HepG2 (cell line): ENCODE data around the gene PI3. TPM values are rescaled to one million over a fixed set of nuclear protein-coding genes. Genes with fewer than 3 reads are reported as not detected.

ENCODE experiments used
- ATAC-seq: fragments of 200-7000 bp; cut with Tn5 transposase; 3 replicates; pipeline ENCODE4 v1.9.1; 2020; ENCODE audit warnings: mild to moderate bottlenecking, moderate library complexity
- BruUV-seq: library from RNA; stranded (reverse); fragments of 400-500 nt; replicated peaks from 2 replicates; lab custom pipeline; 2021; lab: Mats Ljungman, UMichigan
- CTCF ChIA-PET: fragments of 300-600 bp; formaldehyde crosslinking; extraction: SDS; loops from one replicate; lab custom pipeline; 2021; ENCODE audit warnings: low total read pairs, inconsistent platforms, low intra/inter-chr PET ratio; lab: Yijun Ruan, JAX
- POLR2A ChIA-PET: fragments of 350-600 bp; sonication (Branson Sonifier 250); formaldehyde crosslinking; loops from one replicate; lab custom pipeline; 2020; ENCODE audit warnings: antibody characterized with exemption, inconsistent platforms; lab: Yijun Ruan, JAX
- DNase-seq: peaks from one replicate; pipeline ENCODE4 v3.0.0-alpha.2; 2015; ENCODE audit warnings: low spot score
- FAIRE-seq: peaks from 3 replicates; lab custom pipeline; 2011; peaks lifted over from hg19 to GRCh38; lab: Jason Lieb, UNC
- H2AFZ ChIP-seq: one replicate; pipeline ENCODE4 v1.6.1; 2011; ENCODE audit warnings: low read length, inconsistent platforms
- H3K27ac ChIP-seq: fragments of 300-600 bp; 3 replicates; pipeline ENCODE4 v1.8.0; 2011; ENCODE audit warnings: mixed run types, mild to moderate bottlenecking, mixed read lengths, low read length, inconsistent platforms; ENCODE audit not compliant: insufficient read depth; ENCODE audit errors: extremely low read length
- H3K27me3 ChIP-seq, 2 experiments: fragments of 200-600 bp in 1 of 2; 2 replicates in 1 of 2; 3 replicates in 1 of 2; pipeline versions ENCODE4 v1.6.0 to v1.8.0; 2011; ENCODE audit warnings: low read length in 2 of 2, mild to moderate bottlenecking in 2 of 2, moderate library complexity in 2 of 2, inconsistent platforms in 1 of 2; ENCODE audit not compliant: insufficient read depth in 2 of 2, control insufficient read depth in 1 of 2
- H3K36me3 ChIP-seq, 2 experiments: fragments of 200-600 bp in 1 of 2; replicated peaks in 1 of 2; 2 replicates in 1 of 2; 3 replicates in 1 of 2; pipeline versions ENCODE4 v1.5.1 to v1.8.0; 2011; ENCODE audit warnings: low read length in 2 of 2, inconsistent platforms in 1 of 2; ENCODE audit not compliant: insufficient read depth in 2 of 2, control insufficient read depth in 1 of 2
- H3K4me1 ChIP-seq: 2 replicates; pipeline ENCODE4 v1.5.1; 2012; ENCODE audit warnings: low read length, inconsistent platforms; ENCODE audit not compliant: insufficient read depth
- H3K4me2 ChIP-seq: 2 replicates; pipeline ENCODE4 v1.6.0; 2011; ENCODE audit warnings: low read depth, low read length, inconsistent platforms
- H3K4me3 ChIP-seq, 3 experiments: fragments of 200-600 bp in 1 of 3; sonication (generic), shearing (Covaris generic) in 1 of 3; replicated peaks in 1 of 3; 2 replicates each; pipeline ENCODE4 v1.5.1; 2011 to 2016; ENCODE audit warnings: low read length in 3 of 3, inconsistent platforms in 2 of 3, low read depth in 2 of 3, mild to moderate bottlenecking in 2 of 3, control low read depth in 1 of 3, mixed read lengths in 1 of 3; ENCODE audit not compliant: insufficient read depth in 1 of 3
- H3K79me2 ChIP-seq: one replicate; pipeline ENCODE4 v1.6.1; 2011; ENCODE audit warnings: low read length, inconsistent platforms; ENCODE audit not compliant: insufficient read depth
- H3K9ac ChIP-seq: 2 replicates; pipeline ENCODE4 v1.6.0; 2011; ENCODE audit warnings: mild to moderate bottlenecking, low read depth, low read length, inconsistent platforms; ENCODE audit not compliant: insufficient read depth
- H3K9me3 ChIP-seq: 2 replicates; pipeline ENCODE4 v1.5.1; 2012; ENCODE audit warnings: mild to moderate bottlenecking, low read length
- H4K20me1 ChIP-seq: 2 replicates; pipeline ENCODE4 v1.6.0; 2011; ENCODE audit warnings: inconsistent platforms, mild to moderate bottlenecking, low read length, moderate library complexity; ENCODE audit not compliant: insufficient read depth
- FOXA3 ChIP-seq: IDR thresholded peaks from 2 replicates; pipeline ENCODE4 v1.6.1; 2016; ENCODE audit warnings: missing genetic modification reagents, missing compliant biosample characterization
- ISX ChIP-seq: sonication (generic); formaldehyde crosslinking; conservative IDR thresholded peaks from 2 replicates; pipeline ENCODE4 v1.5.0; 2020; ENCODE audit warnings: missing genetic modification reagents
- REXO4 ChIP-seq: sonication (generic); formaldehyde crosslinking; IDR thresholded peaks from 2 replicates; pipeline ENCODE4 v1.8.0; 2022; ENCODE audit warnings: missing genetic modification reagents, mild to moderate bottlenecking, borderline replicate concordance
- WGBS: methylation state at CpG from one replicate; pipeline ENCODE4 v1.1.6; 2017; ENCODE audit warnings: low lambda C conversion rate; 5-methylcytosine and 5-hydroxymethylcytosine counted together
- in situ Hi-C: cut with HindIII; loops from 2 replicates; pipeline ENCODE4 v1.10.0; 2017; ENCODE audit warnings: low pct_unique_long_range_greater_than_20kb; ENCODE audit not compliant: extremely low pct_ligation_motif_present
- intact Hi-C: fragments of 100-400 bp; cut with micrococcal nuclease; formaldehyde crosslinking; loops from one replicate; pipeline ENCODE4 v1.10.0; 2022; ENCODE audit not compliant: unreplicated experiment
- polyA plus RNA-seq, 8 experiments: library from polyadenylated mRNA; depleted of rRNA in 3 of 8; stranded (reverse) in 7 of 8; unstranded in 1 of 8; fragments of >200 nt; fragmentation: Illumina TruSeq in 4 of 8; extraction: Trizol in 4 of 8; gene quantifications; 2 replicates each; pipeline versions ENCODE4 v1.2.1 to v1.2.3, GENCODE V29; 2011 to 2016; ENCODE audit warnings: low read depth in 4 of 8, missing spikeins in 1 of 8, mixed read lengths in 1 of 8; ENCODE audit not compliant: insufficient read depth in 1 of 8
- total RNA-seq, 5 experiments: library from RNA; depleted of rRNA; stranded (reverse); fragments of >200 nt; fragmentation: Illumina TruSeq; extraction: Trizol; gene quantifications; 2 replicates each; pipeline ENCODE4 v1.2.3, GENCODE V29; 2016; ENCODE audit warnings: low read depth in 1 of 5
- TF ChIP-seq, protein P1 (sequence below): sonication (generic); formaldehyde crosslinking; IDR thresholded peaks from 2 replicates; pipeline ENCODE4 v1.4.0; 2020; ENCODE audit warnings: missing genetic modification reagents, low read depth, mild to moderate bottlenecking, borderline replicate concordance
- TF ChIP-seq, protein P2 (sequence below): sonication (generic); formaldehyde crosslinking; IDR thresholded peaks from 2 replicates; pipeline ENCODE4 v1.5.0; 2020; ENCODE audit warnings: mild to moderate bottlenecking, missing genetic modification reagents, borderline replicate concordance
- TF ChIP-seq, protein P3 (sequence below): IDR thresholded peaks from 2 replicates; pipeline ENCODE4 v1.6.1; 2012; ENCODE audit warnings: low read depth, low read length, improper control_type of control experiment

PI3 gene
- total and polyA plus RNA-seq, 2 of the 13 experiments (the other 11 are each of a cell fraction or from before 2014, with no cell fraction given): 0.22 TPM; not detected in 1

DNA sequence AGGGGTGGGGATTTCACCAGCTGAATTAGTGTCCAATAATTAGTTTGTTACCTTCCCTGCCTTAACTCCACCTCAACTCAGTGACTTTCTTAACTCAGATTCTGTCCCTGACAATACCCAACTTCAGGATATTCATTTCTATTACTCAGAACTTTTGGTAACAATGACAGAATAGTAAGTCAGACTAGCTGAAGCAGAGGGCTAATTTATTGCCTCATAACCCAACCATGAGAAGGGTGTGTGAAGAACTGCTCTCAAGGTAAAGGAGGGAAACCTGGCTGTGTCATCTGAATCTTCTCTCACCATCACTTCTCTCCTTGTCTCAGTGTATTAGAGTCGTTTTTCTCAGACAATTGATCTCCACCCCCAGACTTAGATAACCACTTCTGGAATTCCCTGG is 1.2 kb upstream of the PI3 start:
- no TSS peak for BruUV-seq
- no peak for ATAC-seq
- H3K4me1 ChIP-seq: peaks cover 10% of the 10 kb centered on the region
- no peaks in the 10 kb centered on the region for H3K9me3 ChIP-seq
- FAIRE-seq: no peak
- no peaks in the 10 kb centered on the region for H3K36me3 ChIP-seq
- H3K4me3 ChIP-seq: no peak overlapping the region
- H3K27me3 ChIP-seq: peaks cover 0 to 11% of the 10 kb centered on the region in 2 experiments; a peak in 1 of 5 replicates
- intact Hi-C loops (no loop called here), in situ Hi-C loops (no loop called here)
- TF ChIP-seq ISX (CRISPR knock-in tag) (no peak), REXO4 (CRISPR knock-in tag) (no peak), FOXA3 (CRISPR knock-in tag) (no peak)
- TF ChIP-seq, protein P1, sequence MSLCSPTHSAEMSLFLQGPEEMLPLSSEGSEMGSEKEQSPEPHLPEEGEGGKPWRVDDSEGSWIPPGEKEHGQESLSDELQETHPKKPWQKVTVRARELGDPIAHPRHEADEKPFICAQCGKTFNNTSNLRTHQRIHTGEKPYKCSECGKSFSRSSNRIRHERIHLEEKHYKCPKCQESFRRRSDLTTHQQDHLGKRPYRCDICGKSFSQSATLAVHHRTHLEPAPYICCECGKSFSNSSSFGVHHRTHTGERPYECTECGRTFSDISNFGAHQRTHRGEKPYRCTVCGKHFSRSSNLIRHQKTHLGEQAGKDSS (CRISPR knock-in tag): no peak
- TF ChIP-seq, protein P2, sequence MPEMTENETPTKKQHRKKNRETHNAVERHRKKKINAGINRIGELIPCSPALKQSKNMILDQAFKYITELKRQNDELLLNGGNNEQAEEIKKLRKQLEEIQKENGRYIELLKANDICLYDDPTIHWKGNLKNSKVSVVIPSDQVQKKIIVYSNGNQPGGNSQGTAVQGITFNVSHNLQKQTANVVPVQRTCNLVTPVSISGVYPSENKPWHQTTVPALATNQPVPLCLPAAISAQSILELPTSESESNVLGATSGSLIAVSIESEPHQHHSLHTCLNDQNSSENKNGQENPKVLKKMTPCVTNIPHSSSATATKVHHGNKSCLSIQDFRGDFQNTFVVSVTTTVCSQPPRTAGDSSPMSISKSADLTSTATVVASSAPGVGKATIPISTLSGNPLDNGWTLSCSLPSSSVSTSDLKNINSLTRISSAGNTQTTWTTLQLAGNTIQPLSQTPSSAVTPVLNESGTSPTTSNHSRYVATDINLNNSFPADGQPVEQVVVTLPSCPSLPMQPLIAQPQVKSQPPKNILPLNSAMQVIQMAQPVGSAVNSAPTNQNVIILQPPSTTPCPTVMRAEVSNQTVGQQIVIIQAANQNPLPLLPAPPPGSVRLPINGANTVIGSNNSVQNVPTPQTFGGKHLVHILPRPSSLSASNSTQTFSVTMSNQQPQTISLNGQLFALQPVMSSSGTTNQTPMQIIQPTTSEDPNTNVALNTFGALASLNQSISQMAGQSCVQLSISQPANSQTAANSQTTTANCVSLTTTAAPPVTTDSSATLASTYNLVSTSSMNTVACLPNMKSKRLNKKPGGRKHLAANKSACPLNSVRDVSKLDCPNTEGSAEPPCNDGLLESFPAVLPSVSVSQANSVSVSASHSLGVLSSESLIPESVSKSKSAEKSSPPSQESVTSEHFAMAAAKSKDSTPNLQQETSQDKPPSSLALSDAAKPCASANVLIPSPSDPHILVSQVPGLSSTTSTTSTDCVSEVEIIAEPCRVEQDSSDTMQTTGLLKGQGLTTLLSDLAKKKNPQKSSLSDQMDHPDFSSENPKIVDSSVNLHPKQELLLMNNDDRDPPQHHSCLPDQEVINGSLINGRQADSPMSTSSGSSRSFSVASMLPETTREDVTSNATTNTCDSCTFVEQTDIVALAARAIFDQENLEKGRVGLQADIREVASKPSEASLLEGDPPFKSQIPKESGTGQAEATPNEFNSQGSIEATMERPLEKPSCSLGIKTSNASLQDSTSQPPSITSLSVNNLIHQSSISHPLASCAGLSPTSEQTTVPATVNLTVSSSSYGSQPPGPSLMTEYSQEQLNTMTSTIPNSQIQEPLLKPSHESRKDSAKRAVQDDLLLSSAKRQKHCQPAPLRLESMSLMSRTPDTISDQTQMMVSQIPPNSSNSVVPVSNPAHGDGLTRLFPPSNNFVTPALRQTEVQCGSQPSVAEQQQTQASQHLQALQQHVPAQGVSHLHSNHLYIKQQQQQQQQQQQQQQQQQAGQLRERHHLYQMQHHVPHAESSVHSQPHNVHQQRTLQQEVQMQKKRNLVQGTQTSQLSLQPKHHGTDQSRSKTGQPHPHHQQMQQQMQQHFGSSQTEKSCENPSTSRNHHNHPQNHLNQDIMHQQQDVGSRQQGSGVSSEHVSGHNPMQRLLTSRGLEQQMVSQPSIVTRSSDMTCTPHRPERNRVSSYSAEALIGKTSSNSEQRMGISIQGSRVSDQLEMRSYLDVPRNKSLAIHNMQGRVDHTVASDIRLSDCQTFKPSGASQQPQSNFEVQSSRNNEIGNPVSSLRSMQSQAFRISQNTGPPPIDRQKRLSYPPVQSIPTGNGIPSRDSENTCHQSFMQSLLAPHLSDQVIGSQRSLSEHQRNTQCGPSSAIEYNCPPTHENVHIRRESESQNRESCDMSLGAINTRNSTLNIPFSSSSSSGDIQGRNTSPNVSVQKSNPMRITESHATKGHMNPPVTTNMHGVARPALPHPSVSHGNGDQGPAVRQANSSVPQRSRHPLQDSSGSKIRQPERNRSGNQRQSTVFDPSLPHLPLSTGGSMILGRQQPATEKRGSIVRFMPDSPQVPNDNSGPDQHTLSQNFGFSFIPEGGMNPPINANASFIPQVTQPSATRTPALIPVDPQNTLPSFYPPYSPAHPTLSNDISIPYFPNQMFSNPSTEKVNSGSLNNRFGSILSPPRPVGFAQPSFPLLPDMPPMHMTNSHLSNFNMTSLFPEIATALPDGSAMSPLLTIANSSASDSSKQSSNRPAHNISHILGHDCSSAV (CRISPR knock-in tag): no peak
- TF ChIP-seq, protein P3, sequence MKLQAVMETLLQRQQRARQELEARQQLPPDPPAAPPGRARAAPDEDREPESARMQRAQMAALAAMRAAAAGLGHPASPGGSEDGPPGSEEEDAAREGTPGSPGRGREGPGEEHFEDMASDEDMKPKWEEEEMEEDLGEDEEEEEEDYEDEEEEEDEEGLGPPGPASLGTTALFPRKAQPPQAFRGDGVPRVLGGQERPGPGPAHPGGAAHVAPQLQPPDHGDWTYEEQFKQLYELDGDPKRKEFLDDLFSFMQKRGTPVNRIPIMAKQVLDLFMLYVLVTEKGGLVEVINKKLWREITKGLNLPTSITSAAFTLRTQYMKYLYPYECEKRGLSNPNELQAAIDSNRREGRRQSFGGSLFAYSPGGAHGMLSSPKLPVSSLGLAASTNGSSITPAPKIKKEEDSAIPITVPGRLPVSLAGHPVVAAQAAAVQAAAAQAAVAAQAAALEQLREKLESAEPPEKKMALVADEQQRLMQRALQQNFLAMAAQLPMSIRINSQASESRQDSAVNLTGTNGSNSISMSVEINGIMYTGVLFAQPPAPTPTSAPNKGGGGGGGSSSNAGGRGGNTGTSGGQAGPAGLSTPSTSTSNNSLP: no peak
- no peak overlapping the region for H3K27ac ChIP-seq
- CTCF ChIA-PET: no interaction called here
- no peak for DNase-seq
- no peak overlapping the region for H3K9ac ChIP-seq
- no peak overlapping the region for H2AFZ ChIP-seq
- H3K79me2 ChIP-seq: no peaks in the 10 kb centered on the region
- H3K4me2 ChIP-seq: no peak overlapping the region
- POLR2A ChIA-PET: no interaction called here
- 3% methylated on average over 1 of the region's 1 CpG for WGBS
- no peaks in the 10 kb centered on the region for H4K20me1 ChIP-seq
